CD4-positive, alpha-beta T cell (primary cell): ENCODE measurements around the gene C1R. TPM values are rescaled to one million over a fixed set of nuclear protein-coding genes. Genes with fewer than 3 reads are reported as not detected.
A peak's percentile ranks its signal among the peaks of the same experiment; 100 is the strongest.
"Not testable (repeated sequence)": the region's sequence is repeated elsewhere in the genome, so short reads cannot be mapped to it uniquely, and the experiment has no call there.

Source experiments
- ATAC-seq: fragments of 200-7000 bp; cut with Tn5 transposase; one replicate; pipeline ENCODE4 v1.10.0; 2022; ENCODE audit warnings: mild to moderate bottlenecking; ENCODE audit not compliant: poor library complexity
- CTCF ChIA-PET: fragments of 350-600 bp; sonication (Branson Sonifier 250); formaldehyde crosslinking; loops from one replicate; lab custom pipeline; 2021; ENCODE audit warnings: antibody characterized with exemption, inconsistent platforms; lab: Charles Lee
- POLR2A ChIA-PET: fragments of 350-600 bp; sonication (Branson Sonifier 250); formaldehyde crosslinking; loops from one replicate; lab custom pipeline; 2021; ENCODE audit warnings: antibody characterized with exemption, inconsistent platforms; lab: Charles Lee
- DNase-seq, 14 experiments: peaks; one replicate each; pipeline ENCODE4 v3.0.0-alpha.2; 2013 to 2020; ENCODE audit warnings: mixed read lengths in 2 of 14
- H3K27ac ChIP-seq, 2 donors: one replicate each; pipeline versions ENCODE4 v1.5.1 to v1.7.0; 2013; ENCODE audit warnings: low read length in 2 of 2, low read depth in 1 of 2, mild to moderate bottlenecking in 1 of 2
- H3K27me3 ChIP-seq, 2 experiments: 1 replicate in 1 of 2; 2 replicates in 1 of 2; pipeline versions ENCODE4 v1.6.1 to v1.7.0; 2013; ENCODE audit warnings: low read length in 2 of 2, control low read depth in 1 of 2, mild to moderate bottlenecking in 1 of 2, moderate library complexity in 1 of 2; ENCODE audit not compliant: insufficient read depth in 2 of 2, control insufficient read depth in 1 of 2
- H3K36me3 ChIP-seq: one replicate; pipeline ENCODE4 v1.6.1; 2013; ENCODE audit warnings: low read length, control low read depth; ENCODE audit not compliant: insufficient read depth
- H3K4me1 ChIP-seq: one replicate; pipeline ENCODE4 v1.6.1; 2013; ENCODE audit warnings: low read length, control low read depth; ENCODE audit not compliant: insufficient read depth
- H3K4me3 ChIP-seq: one replicate; pipeline ENCODE4 v1.5.1; 2013; ENCODE audit warnings: mild to moderate bottlenecking, low read length, moderate library complexity
- H3K9me3 ChIP-seq, 2 experiments: 1 replicate in 1 of 2; 2 replicates in 1 of 2; pipeline versions ENCODE4 v1.6.1 to v1.7.0; 2013; ENCODE audit warnings: low read length in 2 of 2, mild to moderate bottlenecking in 2 of 2, control low read depth in 1 of 2, moderate library complexity in 1 of 2; ENCODE audit not compliant: control insufficient read depth in 1 of 2, insufficient read depth in 1 of 2
- H3K27ac Mint-ChIP-seq: one replicate; pipeline ENCODE4 v1.8.0; 2020; ENCODE audit warnings: mixed read lengths
- H3K27me3 Mint-ChIP-seq: one replicate; pipeline ENCODE4 v1.8.0; 2021; ENCODE audit warnings: mixed read lengths
- H3K36me3 Mint-ChIP-seq: one replicate; pipeline ENCODE4 v1.8.0; 2021; ENCODE audit warnings: low read depth, mixed read lengths
- H3K4me1 Mint-ChIP-seq: one replicate; pipeline ENCODE4 v1.8.0; 2021; ENCODE audit warnings: low read depth, mixed read lengths
- H3K4me3 Mint-ChIP-seq: one replicate; pipeline ENCODE4 v1.8.0; 2020; ENCODE audit warnings: mild to moderate bottlenecking, mixed read lengths
- H3K9me3 Mint-ChIP-seq: one replicate; pipeline ENCODE4 v1.8.0; 2020; ENCODE audit warnings: mixed read lengths
- intact Hi-C, 2 experiments: fragments of 100-400 bp; cut with DNase I in 1 of 2; cut with micrococcal nuclease in 1 of 2; formaldehyde crosslinking; loops; one replicate each; pipeline versions ENCODE4 v1.15.1 to v1.9.0; 2023 to 2025; cut with DNase I, micrococcal nuclease
- total RNA-seq, 174 experiments: library from RNA in 2 of 174; stranded (reverse) in 2 of 174; gene quantifications; one replicate each; pipeline ENCODE4 v1.2.3 and lab custom pipeline; 2021 to 2026
- TF ChIP-seq, protein P1 (sequence below): fragments of 200-600 bp; IDR thresholded peaks from one replicate; pipeline ENCODE4 v1.8.0; 2022; ENCODE audit warnings: antibody characterized with exemption, mild to moderate bottlenecking

Gene C1R
- total RNA-seq, 2 experiments from 2014 or later, result 3.1 to 4.0 TPM

DNA sequence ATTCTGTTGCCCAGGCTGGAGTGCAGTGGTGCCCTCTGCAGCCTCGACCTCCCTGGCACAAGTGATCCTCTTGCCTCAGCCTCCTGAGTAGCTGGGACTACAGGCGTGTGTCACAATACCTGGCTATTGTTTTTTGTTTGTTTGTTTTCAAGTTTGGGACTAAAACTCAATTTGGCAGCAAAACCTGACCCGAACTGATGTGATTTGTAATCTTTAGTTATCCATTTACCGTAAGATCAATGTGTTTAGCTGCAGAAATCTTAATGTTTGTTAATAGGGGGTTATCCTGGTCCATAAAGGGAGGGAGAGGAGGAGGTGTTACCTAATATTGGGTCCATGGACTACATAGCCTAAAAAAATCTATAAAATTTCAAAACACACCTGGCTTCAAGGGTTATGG is 32.5 kb downstream of the C1R start:
- Mint-ChIP-seq H3K9me3 (no peaks in the 10 kb centered on the region), H3K27me3 (peaks cover 34% of the 10 kb centered on the region), H3K4me3 (no peak overlapping the region), H3K36me3 (no peaks in the 10 kb centered on the region), H3K4me1 (no peaks in the 10 kb centered on the region), H3K27ac (no peak overlapping the region)
- ChIA-PET CTCF (interaction anchor here (0.8 kb wide), 1 partner anchor 55 kb away, joined by 3 read pairs; no protein-coding TSS in a partner anchor), POLR2A (no interaction called here)
- Histone ChIP-seq H3K9me3 (no peaks in the 10 kb centered on the region), H3K27ac (no peak overlapping the region), H3K4me1 (no peaks in the 10 kb centered on the region), H3K4me3 (no peak overlapping the region), H3K36me3 (no peaks in the 10 kb centered on the region), H3K27me3 (peaks cover 9 to 12% of the 10 kb centered on the region in 2 experiments)
- ATAC-seq (no peak), DNase-seq (no peak)
- TF ChIP-seq, protein P1, sequence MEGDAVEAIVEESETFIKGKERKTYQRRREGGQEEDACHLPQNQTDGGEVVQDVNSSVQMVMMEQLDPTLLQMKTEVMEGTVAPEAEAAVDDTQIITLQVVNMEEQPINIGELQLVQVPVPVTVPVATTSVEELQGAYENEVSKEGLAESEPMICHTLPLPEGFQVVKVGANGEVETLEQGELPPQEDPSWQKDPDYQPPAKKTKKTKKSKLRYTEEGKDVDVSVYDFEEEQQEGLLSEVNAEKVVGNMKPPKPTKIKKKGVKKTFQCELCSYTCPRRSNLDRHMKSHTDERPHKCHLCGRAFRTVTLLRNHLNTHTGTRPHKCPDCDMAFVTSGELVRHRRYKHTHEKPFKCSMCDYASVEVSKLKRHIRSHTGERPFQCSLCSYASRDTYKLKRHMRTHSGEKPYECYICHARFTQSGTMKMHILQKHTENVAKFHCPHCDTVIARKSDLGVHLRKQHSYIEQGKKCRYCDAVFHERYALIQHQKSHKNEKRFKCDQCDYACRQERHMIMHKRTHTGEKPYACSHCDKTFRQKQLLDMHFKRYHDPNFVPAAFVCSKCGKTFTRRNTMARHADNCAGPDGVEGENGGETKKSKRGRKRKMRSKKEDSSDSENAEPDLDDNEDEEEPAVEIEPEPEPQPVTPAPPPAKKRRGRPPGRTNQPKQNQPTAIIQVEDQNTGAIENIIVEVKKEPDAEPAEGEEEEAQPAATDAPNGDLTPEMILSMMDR, result no peak
- intact Hi-C loops, result no loop called here

DNA sequence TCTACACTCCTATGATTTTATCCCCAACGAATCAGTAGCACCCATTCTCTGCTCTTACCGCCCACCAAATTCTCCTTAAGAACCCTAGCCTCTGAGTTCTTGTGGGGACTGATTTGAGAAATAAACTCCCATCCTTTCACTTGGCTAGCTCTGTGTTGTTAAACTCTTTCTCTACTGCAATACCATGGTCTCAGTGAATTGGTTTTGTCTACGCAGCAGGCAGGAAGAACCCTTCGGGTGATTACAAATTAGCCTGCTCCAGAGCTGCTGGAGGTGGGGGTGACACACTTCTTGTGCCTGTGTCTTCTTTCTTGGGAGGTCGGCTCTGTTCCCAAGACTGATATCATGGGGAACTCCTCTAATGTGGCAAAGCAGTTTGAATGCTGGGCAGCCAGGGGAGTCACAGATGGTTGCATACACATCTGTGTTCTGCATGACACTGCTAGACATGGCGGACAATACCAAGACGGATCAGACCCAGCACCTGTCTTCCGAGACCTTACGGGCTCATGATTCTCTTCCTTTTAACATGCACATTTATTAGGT is 33.3 kb downstream of the C1R start:
- H3K27ac ChIP-seq, result no peak overlapping the region
- peaks cover 9 to 12% of the 10 kb centered on the region in 2 experiments for H3K27me3 ChIP-seq
- ChIA-PET CTCF (no interaction called here), POLR2A (no interaction called here)
- ATAC-seq (no peak), DNase-seq (no peak)
- Mint-ChIP-seq H3K27me3 (peaks cover 34% of the 10 kb centered on the region), H3K27ac (no peak overlapping the region), H3K4me3 (no peak overlapping the region), H3K9me3 (no peaks in the 10 kb centered on the region), H3K36me3 (no peaks in the 10 kb centered on the region), H3K4me1 (no peaks in the 10 kb centered on the region)
- TF ChIP-seq, protein P1, result no peak
- H3K9me3 ChIP-seq, result no peaks in the 10 kb centered on the region
- H3K4me1 ChIP-seq, result no peaks in the 10 kb centered on the region
- H3K4me3 ChIP-seq, result no peak overlapping the region
- no peaks in the 10 kb centered on the region for H3K36me3 ChIP-seq
- intact Hi-C loops, result no loop called here

DNA sequence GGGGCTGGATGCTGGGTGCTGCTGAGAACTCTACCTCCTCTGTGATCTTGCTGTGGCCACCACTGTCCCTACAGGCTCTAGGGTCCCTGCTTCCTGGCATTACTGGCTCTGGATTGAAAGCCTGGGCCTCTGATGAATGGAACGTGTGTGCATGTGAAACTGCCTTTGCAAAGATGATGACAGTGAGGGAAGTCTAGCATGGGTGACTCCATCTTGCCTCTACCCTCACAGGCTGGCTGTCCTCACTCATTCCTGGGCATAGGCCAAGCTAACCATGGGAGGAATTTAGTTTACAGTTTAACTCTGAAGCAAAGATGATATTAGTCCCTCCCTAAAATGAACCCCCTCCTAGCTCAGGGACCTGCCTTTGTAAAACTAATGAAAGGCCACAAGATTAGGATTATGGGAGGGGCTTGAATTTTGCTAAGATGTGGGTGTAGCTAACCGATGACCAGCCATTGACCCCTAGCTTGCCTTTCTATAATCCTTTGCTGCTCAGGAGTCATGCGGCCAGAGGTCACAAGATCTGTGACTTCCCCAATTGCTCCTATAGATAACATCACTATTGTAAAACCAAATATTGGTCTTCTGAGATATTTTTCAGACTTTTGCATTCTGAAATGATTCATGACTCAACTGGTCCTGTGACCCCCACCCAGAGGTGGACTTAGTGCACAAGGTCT is 33.9 kb downstream of the C1R start:
- no peak for ATAC-seq
- H3K4me1 Mint-ChIP-seq, result no peaks in the 10 kb centered on the region
- Histone ChIP-seq H3K27me3 (peaks cover 9 to 12% of the 10 kb centered on the region in 2 experiments), H3K4me3 (no peak overlapping the region), H3K4me1 (no peaks in the 10 kb centered on the region), H3K36me3 (no peaks in the 10 kb centered on the region), H3K9me3 (no peaks in the 10 kb centered on the region), H3K27ac (no peak overlapping the region)
- CTCF ChIA-PET, result no interaction called here
- POLR2A ChIA-PET, result no interaction called here
- TF ChIP-seq, protein P1, result no peak
- no peaks in the 10 kb centered on the region for H3K9me3 Mint-ChIP-seq
- peaks cover 34% of the 10 kb centered on the region for H3K27me3 Mint-ChIP-seq
- no peaks in the 10 kb centered on the region for H3K36me3 Mint-ChIP-seq
- intact Hi-C loops, result no loop called here
- no peak overlapping the region for H3K4me3 Mint-ChIP-seq
- H3K27ac Mint-ChIP-seq, result no peak overlapping the region
- DNase-seq, result peak in 1 of 14 experiments; percentile 32

DNA sequence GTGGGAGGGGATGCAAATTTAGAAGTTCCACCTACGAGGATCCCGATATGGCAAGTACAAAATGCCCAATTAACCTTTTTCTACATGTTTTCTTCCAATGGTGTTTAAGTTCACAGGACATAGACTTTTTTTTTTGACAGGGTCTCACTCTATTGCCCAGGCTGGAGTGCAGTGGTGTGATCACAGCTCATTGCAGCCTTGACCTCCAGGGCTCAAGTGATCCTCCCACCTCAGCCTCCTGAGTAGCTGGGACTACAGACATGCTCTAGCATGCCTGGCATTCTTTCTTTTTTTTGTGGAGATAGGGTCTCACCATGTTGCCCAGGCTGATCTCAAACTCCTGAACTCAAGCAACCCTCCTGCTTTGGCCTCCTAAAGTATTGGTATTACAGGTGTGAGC is 36.5 kb downstream of the C1R start:
- H3K9me3 ChIP-seq, CTCF ChIA-PET, H3K27me3 ChIP-seq, intact Hi-C loops, H3K27ac Mint-ChIP-seq, H3K36me3 ChIP-seq, H3K27ac ChIP-seq, H3K36me3 Mint-ChIP-seq, H3K4me1 Mint-ChIP-seq, DNase-seq, H3K9me3 Mint-ChIP-seq, POLR2A ChIA-PET, H3K4me1 ChIP-seq, H3K4me3 Mint-ChIP-seq, H3K4me3 ChIP-seq, ATAC-seq: not testable (repeated sequence)
- peaks cover 33% of the 10 kb centered on the region for H3K27me3 Mint-ChIP-seq
